ENCODE data around the gene PGRMC2.

DNA sequence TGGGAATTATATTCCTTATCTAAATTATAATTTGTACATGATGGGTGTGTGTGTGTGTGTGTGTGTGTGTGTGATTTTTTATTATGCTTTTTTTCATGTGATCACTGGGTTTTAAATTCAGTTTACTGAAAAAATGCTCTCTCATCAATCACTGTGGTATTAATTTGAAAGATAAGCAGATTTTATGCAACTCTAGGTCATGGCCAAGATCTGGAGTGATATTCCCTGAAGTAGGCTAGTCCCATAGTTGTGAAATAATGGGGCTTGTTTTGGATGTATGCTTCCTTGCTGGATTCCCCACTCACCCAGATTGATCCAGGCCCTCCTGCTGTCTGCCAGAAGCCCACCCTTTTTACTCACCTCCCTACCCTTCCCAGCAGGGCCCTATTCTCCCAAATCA is 22.0 kb upstream of the PGRMC2 start:
- TF ChIP-seq, protein P1, sequence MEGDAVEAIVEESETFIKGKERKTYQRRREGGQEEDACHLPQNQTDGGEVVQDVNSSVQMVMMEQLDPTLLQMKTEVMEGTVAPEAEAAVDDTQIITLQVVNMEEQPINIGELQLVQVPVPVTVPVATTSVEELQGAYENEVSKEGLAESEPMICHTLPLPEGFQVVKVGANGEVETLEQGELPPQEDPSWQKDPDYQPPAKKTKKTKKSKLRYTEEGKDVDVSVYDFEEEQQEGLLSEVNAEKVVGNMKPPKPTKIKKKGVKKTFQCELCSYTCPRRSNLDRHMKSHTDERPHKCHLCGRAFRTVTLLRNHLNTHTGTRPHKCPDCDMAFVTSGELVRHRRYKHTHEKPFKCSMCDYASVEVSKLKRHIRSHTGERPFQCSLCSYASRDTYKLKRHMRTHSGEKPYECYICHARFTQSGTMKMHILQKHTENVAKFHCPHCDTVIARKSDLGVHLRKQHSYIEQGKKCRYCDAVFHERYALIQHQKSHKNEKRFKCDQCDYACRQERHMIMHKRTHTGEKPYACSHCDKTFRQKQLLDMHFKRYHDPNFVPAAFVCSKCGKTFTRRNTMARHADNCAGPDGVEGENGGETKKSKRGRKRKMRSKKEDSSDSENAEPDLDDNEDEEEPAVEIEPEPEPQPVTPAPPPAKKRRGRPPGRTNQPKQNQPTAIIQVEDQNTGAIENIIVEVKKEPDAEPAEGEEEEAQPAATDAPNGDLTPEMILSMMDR (conservative IDR thresholded peaks at IDR 0.05 in 1 of 2, IDR thresholded peaks at IDR 0.05 in 1 of 2; ENCODE audit: extremely low read depth in 1 of 2, insufficient read depth in 1 of 2, low read depth in 1 of 2, low read length in 2 of 2) = no peak
- no peak for TF ChIP-seq EZH2 (IDR thresholded peaks at IDR 0.05; ENCODE audit: borderline replicate concordance, low read length)
